Naive thymus-derived CD8-positive, alpha-beta T cell (primary cell): Measurements from ENCODE around the gene ZKSCAN4. TPM values are rescaled to one million over a fixed set of nuclear protein-coding genes. Genes with fewer than 3 reads are reported as not detected.

Experiments
- ATAC-seq, 2 donors: fragments of 150-1000 bp; cut with Tn5 transposase in 1 of 2; sonication (Bioruptor Pico), chemical (Tn5 transposase) in 1 of 2; 1 replicate in 1 of 2; 2 replicates in 1 of 2; pipeline ENCODE4 v1.10.0; 2021; ENCODE audit warnings: mild to moderate bottlenecking in 2 of 2, moderate library complexity in 2 of 2
- POLR2A ChIA-PET: fragments of 350-600 bp; sonication (Branson Sonifier 250); formaldehyde crosslinking; loops from one replicate; lab custom pipeline; 2021; ENCODE audit warnings: antibody characterized with exemption; lab: Charles Lee
- DNase-seq, 10 donors: peaks; one replicate each; pipeline versions ENCODE4 v3.0.0 to v3.0.0-alpha.2; 2020 to 2022
- H3K27ac Mint-ChIP-seq, 10 donors: one replicate each; pipeline ENCODE4 v1.8.0; 2020 to 2022; ENCODE audit warnings: mild to moderate bottlenecking in 10 of 10, mixed read lengths in 10 of 10, moderate library complexity in 4 of 10, inconsistent platforms in 1 of 10
- H3K27me3 Mint-ChIP-seq, 5 donors: one replicate each; pipeline ENCODE4 v1.8.0; 2021 to 2022; ENCODE audit warnings: mixed read lengths in 5 of 5
- H3K36me3 Mint-ChIP-seq, 3 donors: one replicate each; pipeline ENCODE4 v1.8.0; 2020 to 2022; ENCODE audit warnings: mixed read lengths in 3 of 3, mild to moderate bottlenecking in 2 of 3, inconsistent platforms in 1 of 3
- H3K4me1 Mint-ChIP-seq, 4 donors: one replicate each; pipeline ENCODE4 v1.8.0; 2021 to 2022; ENCODE audit warnings: mixed read lengths in 4 of 4
- H3K4me3 Mint-ChIP-seq, 10 donors: one replicate each; pipeline ENCODE4 v1.8.0; 2020 to 2022; ENCODE audit warnings: mild to moderate bottlenecking in 10 of 10, mixed read lengths in 10 of 10, moderate library complexity in 6 of 10, inconsistent platforms in 1 of 10
- H3K9me3 Mint-ChIP-seq, 9 donors: one replicate each; pipeline ENCODE4 v1.8.0; 2020 to 2022; ENCODE audit warnings: mixed read lengths in 9 of 9, mild to moderate bottlenecking in 3 of 9, inconsistent platforms in 1 of 9, moderate library complexity in 1 of 9
- polyA plus RNA-seq, 3 donors: library from polyadenylated mRNA; unstranded; fragments of 300-500 nt; fragmentation: Illumina TruSeq; gene quantifications; one replicate each; pipeline ENCODE4 v1.2.3, GENCODE V29; 2021
- total RNA-seq, 8 experiments: library from RNA in 2 of 8; stranded (reverse) in 2 of 8; gene quantifications; one replicate each; pipeline ENCODE4 v1.2.3 and lab custom pipeline; 2021 to 2026

Gene ZKSCAN4
- total and polyA plus RNA-seq, 5 experiments from 2014 or later: 3.4 to 11.4 (median 7.1) TPM

DNA sequence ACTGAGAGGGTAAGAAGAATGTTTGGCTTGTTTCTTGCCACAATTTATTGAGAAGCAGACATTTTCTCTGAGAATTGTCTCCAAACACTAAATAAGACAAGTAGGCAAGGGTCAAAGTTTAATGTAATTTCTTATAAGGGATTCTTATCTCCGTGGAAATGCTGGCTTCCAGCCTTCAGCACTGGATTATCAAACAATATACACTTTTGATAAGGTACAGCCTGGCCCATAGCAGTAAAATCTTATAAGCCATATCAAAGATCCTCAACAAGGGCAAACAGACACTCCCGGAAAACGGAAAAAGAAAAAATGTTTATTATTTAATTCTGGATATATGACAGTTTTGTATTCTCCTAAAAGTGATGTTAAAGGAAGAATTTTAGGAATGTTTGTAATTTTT, 45.5 kb downstream of the ZKSCAN4 start:
- POLR2A ChIA-PET: interaction anchor here (0.6 kb wide), 1 partner anchor 9 kb away, joined by 3 read pairs; no protein-coding TSS in a partner anchor
- DNase-seq (no peak), ATAC-seq (no peak)
- Mint-ChIP-seq H3K36me3 (peaks cover 7 to 49% (median 11%) of the 10 kb centered on the region in 3 donors), H3K4me3 (no peak overlapping the region), H3K4me1 (peaks cover 8 to 24% (median 14%) of the 10 kb centered on the region in 4 donors), H3K27ac (no peak overlapping the region), H3K27me3 (peaks cover 49 to 78% (median 57%) of the 10 kb centered on the region in 5 donors), H3K9me3 (peaks cover 0 to 60% (median 23%) of the 10 kb centered on the region in 9 donors)

- Mint-ChIP-seq H3K4me3 (no peak overlapping the region), H3K4me1 (peaks cover 8 to 23% (median 14%) of the 10 kb centered on the region in 4 donors), H3K27ac (no peak overlapping the region), H3K27me3 (peaks cover 48 to 74% (median 54%) of the 10 kb centered on the region in 5 donors), H3K9me3 (peaks cover 0 to 59% (median 23%) of the 10 kb centered on the region in 9 donors), H3K36me3 (peaks cover 7 to 49% (median 11%) of the 10 kb centered on the region in 3 donors)
- POLR2A ChIA-PET: interaction anchor here (0.6 kb wide), 1 partner anchor 9 kb away, joined by 3 read pairs; no protein-coding TSS in a partner anchor
- no peak for DNase-seq
- ATAC-seq: no peak
Measured at GRCh38 chr6:28205879-28206278, 46.2 kb downstream of the ZKSCAN4 start.

GRCh38 chr6:28203201-28203600, 48.9 kb downstream of the ZKSCAN4 start:
- no peak overlapping the region for H3K4me3 Mint-ChIP-seq
- no peak overlapping the region for H3K27ac Mint-ChIP-seq
- no peak for DNase-seq
- POLR2A ChIA-PET: no interaction called here
- H3K4me1 Mint-ChIP-seq: peaks cover 7 to 19% (median 10%) of the 10 kb centered on the region in 4 donors
- H3K27me3 Mint-ChIP-seq: peaks cover 50 to 76% (median 59%) of the 10 kb centered on the region in 5 donors
- ATAC-seq: no peak
- H3K9me3 Mint-ChIP-seq: peaks cover 9 to 72% (median 33%) of the 10 kb centered on the region in 9 donors
- peaks cover 8 to 56% (median 11%) of the 10 kb centered on the region in 3 donors for H3K36me3 Mint-ChIP-seq

DNA sequence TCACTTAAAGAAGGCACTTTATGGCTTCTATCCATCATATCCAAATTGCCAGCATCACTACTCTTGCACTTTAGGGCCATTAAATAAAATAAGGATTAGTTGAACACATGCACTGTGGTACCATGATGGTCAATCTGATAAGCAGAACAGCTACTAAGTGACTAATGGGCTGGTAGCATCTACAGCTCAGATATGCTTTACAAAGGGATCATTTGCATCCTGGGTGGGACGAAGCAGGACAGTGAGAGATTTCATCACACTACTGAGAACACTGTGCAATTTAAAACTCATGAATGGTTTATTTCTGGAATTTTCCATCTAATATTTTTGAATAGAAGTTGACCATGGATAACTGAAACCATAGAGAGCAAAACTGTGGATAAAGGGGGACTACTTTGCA, 52.0 kb downstream of the ZKSCAN4 start:
- ATAC-seq (no peak), DNase-seq (no peak)
- Mint-ChIP-seq H3K36me3 (peaks cover 2 to 50% (median 29%) of the 10 kb centered on the region in 3 donors), H3K4me1 (peaks cover 0 to 9% (median 3%) of the 10 kb centered on the region in 4 donors), H3K27me3 (peaks cover 42 to 71% (median 47%) of the 10 kb centered on the region in 5 donors), H3K9me3 (peaks cover 14 to 75% (median 47%) of the 10 kb centered on the region in 9 donors), H3K4me3 (no peak overlapping the region), H3K27ac (no peak overlapping the region)
- POLR2A ChIA-PET: no interaction called here

Other genes starting within 250 kb of the ZKSCAN4 start
- 1 to 10 TPM in 1 of 2 experiments, under 1 TPM in 1; 0.83 to 1.0 TPM for gene ZNF165, start 171.7 kb downstream of the ZKSCAN4 start, total RNA-seq
- 1 to 10 TPM in 1 of 3 donors, under 1 TPM in 2; 0.44 to 1.3 (median 0.90) TPM for gene ZNF165, start 171.7 kb downstream of the ZKSCAN4 start, polyA plus RNA-seq
- 10 to 100 TPM; 13.9 TPM for gene ZSCAN16, start 127.7 kb downstream of the ZKSCAN4 start, total RNA-seq
- 10 to 100 TPM in 2 of 3 donors, 1 to 10 TPM in 1; 6.0 to 13.2 (median 11.5) TPM for gene ZSCAN16, start 127.7 kb downstream of the ZKSCAN4 start, polyA plus RNA-seq
- gene ZKSCAN8, start 110.4 kb downstream of the ZKSCAN4 start, total RNA-seq: 10 to 100 TPM; 41.2 to 45.0 TPM
- gene ZKSCAN8, start 110.4 kb downstream of the ZKSCAN4 start, polyA plus RNA-seq: 1 to 10 TPM in 2 of 3 donors, under 1 TPM in 1; 0.19 to 2.6 (median 1.1) TPM
- 1 to 10 TPM; 3.4 to 4.8 TPM for gene ZSCAN9, start 27.0 kb downstream of the ZKSCAN4 start, total RNA-seq
- 1 to 10 TPM in 2 of 3 donors, under 1 TPM in 1; 0.86 to 2.6 (median 1.1) TPM for gene ZSCAN9, start 27.0 kb downstream of the ZKSCAN4 start, polyA plus RNA-seq
- gene NKAPL, start 7.0 kb upstream of the ZKSCAN4 start, total RNA-seq: 1 to 10 TPM; 1.2 to 1.7 TPM
- gene NKAPL, start 7.0 kb upstream of the ZKSCAN4 start, polyA plus RNA-seq: under 1 TPM in 1 of 3 donors, not detected in 2; 0.26 TPM
- 10 to 100 TPM; 22.0 to 26.8 TPM for gene ZSCAN26, start 14.9 kb upstream of the ZKSCAN4 start, total RNA-seq
- gene ZSCAN26, start 14.9 kb upstream of the ZKSCAN4 start, polyA plus RNA-seq: 10 to 100 TPM; 14.3 to 16.1 (median 14.7) TPM
- 1 to 10 TPM; 2.4 to 2.5 TPM for gene PGBD1, start 29.3 kb upstream of the ZKSCAN4 start, total RNA-seq
- 1 to 10 TPM in 1 of 3 donors, under 1 TPM in 2; 0.45 to 1.2 (median 0.87) TPM for gene PGBD1, start 29.3 kb upstream of the ZKSCAN4 start, polyA plus RNA-seq
- 1 to 10 TPM; 1.8 to 2.8 TPM for gene ZSCAN31, start 83.9 kb upstream of the ZKSCAN4 start, total RNA-seq
- 1 to 10 TPM in 1 of 3 donors, under 1 TPM in 2; 0.79 to 1.0 (median 0.98) TPM for gene ZSCAN31, start 83.9 kb upstream of the ZKSCAN4 start, polyA plus RNA-seq
- 10 to 100 TPM in 1 of 2 experiments, 1 to 10 TPM in 1; 8.7 to 11.1 TPM for gene ZKSCAN3, start 97.7 kb upstream of the ZKSCAN4 start, total RNA-seq
- gene ZKSCAN3, start 97.7 kb upstream of the ZKSCAN4 start, polyA plus RNA-seq: 1 to 10 TPM in 2 of 3 donors, under 1 TPM in 1; 0.81 to 4.0 (median 2.0) TPM
- 10 to 100 TPM; 11.4 to 11.5 TPM for gene ZSCAN12, start 147.5 kb upstream of the ZKSCAN4 start, total RNA-seq
- 1 to 10 TPM; 1.8 to 3.8 (median 3.3) TPM for gene ZSCAN12, start 147.5 kb upstream of the ZKSCAN4 start, polyA plus RNA-seq
- gene ZSCAN23, start 191.2 kb upstream of the ZKSCAN4 start, total RNA-seq: 1 to 10 TPM; 2.8 to 3.3 TPM
- gene ZSCAN23, start 191.2 kb upstream of the ZKSCAN4 start, polyA plus RNA-seq: 1 to 10 TPM in 2 of 3 donors, under 1 TPM in 1; 0.76 to 1.7 (median 1.1) TPM